Tibial artery (tissue), 4 donors: ENCODE results near the gene PLPP4.

ENCODE experiments used
- DNase-seq, 2 donors: peaks; one replicate each; pipeline ENCODE4 v3.0.0-alpha.2; 2019
- H3K27ac ChIP-seq, 2 donors: fragments of 200-600 bp; sonication (generic) in 1 of 2; 1 replicate in 1 of 2; 2 replicates in 1 of 2; pipeline ENCODE4 v1.5.1; 2018 to 2019; ENCODE audit warnings: mild to moderate bottlenecking in 1 of 2
- H3K27me3 ChIP-seq, 2 donors: fragments of 200-600 bp; sonication (generic) in 1 of 2; one replicate each; pipeline versions ENCODE4 v1.5.1 to v1.6.0; 2016 to 2019
- H3K36me3 ChIP-seq, 3 donors: fragments of 200-600 bp; sonication (generic) in 2 of 3; one replicate each; pipeline ENCODE4 v1.5.1; 2016 to 2019; ENCODE audit warnings: mild to moderate bottlenecking in 2 of 3
- H3K4me1 ChIP-seq, 4 donors: fragments of 200-600 bp; sonication (generic) in 2 of 4; 1 replicate in 3 of 4; 2 replicates in 1 of 4; pipeline ENCODE4 v1.5.1; 2016 to 2019
- H3K4me3 ChIP-seq, 2 donors: fragments of 200-600 bp; sonication (generic) in 1 of 2; 1 replicate in 1 of 2; 2 replicates in 1 of 2; pipeline ENCODE4 v1.5.1; 2018 to 2019; ENCODE audit warnings: mild to moderate bottlenecking in 2 of 2
- H3K9me3 ChIP-seq, 3 donors: fragments of 200-600 bp; sonication (generic) in 1 of 3; one replicate each; pipeline ENCODE4 v1.5.1; 2016 to 2019
- CTCF ChIP-seq, 2 experiments: fragments of 200-600 bp in 1 of 2; fragments of 450-650 bp in 1 of 2; IDR thresholded peaks; one replicate each; pipeline ENCODE4 v1.5.1; 2017 to 2019; ENCODE audit warnings: antibody characterized with exemption in 2 of 2, mild to moderate bottlenecking in 1 of 2, moderate library complexity in 1 of 2
- intact Hi-C: fragments of 100-400 bp; cut with DNase I; formaldehyde crosslinking; loops from one replicate; pipeline ENCODE4 v1.15.0; 2023; ENCODE audit warnings: low total_unique reads

The PLPP4 gene

GRCh38 chr10:120421250-120421649 lies 35.8 kb upstream of the PLPP4 start:
- no peak for DNase-seq
- intact Hi-C loops, result no loop called here
- Histone ChIP-seq H3K36me3 (no peaks in the 10 kb centered on the region), H3K4me1 (no peaks in the 10 kb centered on the region), H3K9me3 (no peaks in the 10 kb centered on the region), H3K27ac (no peak overlapping the region), H3K27me3 (no peaks in the 10 kb centered on the region), H3K4me3 (no peak overlapping the region)
- TF ChIP-seq CTCF (IDR thresholded peaks at IDR 0.05), result no peak

DNA sequence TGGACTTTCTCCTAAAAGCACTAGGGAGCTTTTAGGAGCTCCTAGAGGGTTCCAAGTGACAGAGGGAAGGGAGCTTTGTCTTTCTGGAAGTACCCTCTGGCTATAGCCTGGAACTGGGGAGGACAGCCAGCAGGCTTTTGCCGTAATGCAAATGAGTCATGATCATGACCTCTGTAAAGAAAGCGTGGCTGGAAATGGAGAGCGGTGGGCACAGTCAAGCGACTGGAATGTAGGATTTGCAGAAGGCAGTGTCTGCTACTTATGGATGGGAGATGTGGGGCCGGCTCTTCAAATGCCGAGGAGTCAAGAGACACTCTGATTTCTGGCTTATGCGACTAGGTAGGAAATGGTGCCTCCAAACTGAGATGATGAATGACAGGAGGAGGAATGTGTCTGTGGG lies 34.6 kb upstream of the PLPP4 start:
- no peaks in the 10 kb centered on the region for H3K4me1 ChIP-seq
- H3K9me3 ChIP-seq, result no peaks in the 10 kb centered on the region
- no peaks in the 10 kb centered on the region for H3K36me3 ChIP-seq
- H3K27me3 ChIP-seq, result no peaks in the 10 kb centered on the region
- TF ChIP-seq CTCF (IDR thresholded peaks at IDR 0.05), result no peak
- intact Hi-C loops, result no loop called here
- DNase-seq, result no peak
- no peak overlapping the region for H3K27ac ChIP-seq
- H3K4me3 ChIP-seq, result no peak overlapping the region

DNA sequence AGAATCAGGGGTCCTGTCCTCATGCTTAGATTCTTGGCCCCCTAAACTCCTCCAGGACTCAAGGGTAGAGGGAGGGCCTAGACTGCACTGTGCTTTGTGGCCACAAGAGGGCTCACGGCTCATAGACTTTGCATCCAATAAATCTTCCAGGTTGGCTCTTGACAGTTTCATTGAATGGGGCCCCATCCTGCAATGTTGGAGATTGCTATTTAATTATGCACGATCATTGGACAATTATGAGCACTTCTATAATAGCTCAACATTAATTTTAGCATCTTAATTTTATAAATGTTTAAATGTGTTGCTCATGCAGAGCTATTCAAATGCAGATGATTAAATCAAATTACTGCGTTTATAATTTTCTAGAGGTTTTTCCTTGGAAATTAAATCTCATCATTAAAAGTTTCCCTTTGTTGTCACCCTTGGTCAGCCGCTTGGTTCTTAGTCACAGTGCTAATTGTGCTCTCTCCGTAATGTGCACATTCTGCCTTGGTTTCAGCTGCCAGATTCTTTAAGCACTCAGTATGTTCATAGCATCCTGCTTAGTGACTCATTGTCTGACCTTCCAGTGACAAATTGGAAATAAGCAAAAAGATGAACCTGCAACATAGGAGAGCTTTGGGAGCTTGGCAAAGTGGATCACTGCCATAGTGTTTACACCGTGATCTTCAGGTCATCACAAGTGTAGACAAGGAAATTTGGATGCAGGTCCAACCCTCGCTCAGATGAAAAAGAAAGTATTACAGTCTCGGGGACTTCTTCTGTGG lies 33.4 kb upstream of the PLPP4 start:
- intact Hi-C loops, result no loop called here
- DNase-seq, result no peak
- Histone ChIP-seq H3K36me3 (no peaks in the 10 kb centered on the region), H3K27ac (no peak overlapping the region), H3K27me3 (no peaks in the 10 kb centered on the region), H3K9me3 (no peaks in the 10 kb centered on the region), H3K4me1 (no peaks in the 10 kb centered on the region), H3K4me3 (no peak overlapping the region)
- TF ChIP-seq CTCF (IDR thresholded peaks at IDR 0.05), result peak; percentile 26 to 32

GRCh38 chr10:120424198-120424464 lies 32.9 kb upstream of the PLPP4 start:
- Histone ChIP-seq H3K27ac (no peak overlapping the region), H3K27me3 (no peaks in the 10 kb centered on the region), H3K9me3 (no peaks in the 10 kb centered on the region), H3K4me3 (no peak overlapping the region), H3K36me3 (no peaks in the 10 kb centered on the region), H3K4me1 (no peaks in the 10 kb centered on the region)
- intact Hi-C loops, result no loop called here
- TF ChIP-seq CTCF (IDR thresholded peaks at IDR 0.05), result no peak
- DNase-seq, result no peak

DNA sequence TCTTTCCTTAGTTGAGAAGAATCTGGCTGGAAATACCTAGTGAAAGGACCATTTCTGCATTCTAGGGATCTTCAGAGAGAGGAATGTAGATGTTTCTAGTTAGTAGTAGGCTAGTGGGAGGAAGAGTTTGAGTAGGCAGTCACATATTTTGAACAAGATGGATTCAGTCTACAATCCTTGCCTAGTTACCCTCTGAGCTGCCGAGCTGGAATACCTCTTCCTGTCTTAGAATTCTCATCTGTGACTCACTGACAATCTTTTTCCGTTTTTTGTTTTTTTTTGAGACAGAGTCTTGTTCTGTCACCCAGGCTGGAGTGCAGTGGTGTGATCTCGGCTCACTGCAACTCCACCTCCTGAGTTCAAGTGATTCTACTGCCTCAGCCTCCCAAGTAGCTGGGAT lies 30.7 kb upstream of the PLPP4 start:
- Histone ChIP-seq H3K4me1 (no peaks in the 10 kb centered on the region), H3K9me3 (no peaks in the 10 kb centered on the region), H3K4me3 (no peak overlapping the region), H3K27me3 (no peaks in the 10 kb centered on the region), H3K27ac (no peak overlapping the region), H3K36me3 (no peaks in the 10 kb centered on the region)
- no peak for DNase-seq
- no peak for TF ChIP-seq CTCF (IDR thresholded peaks at IDR 0.05)
- intact Hi-C loops, result no loop called here

GRCh38 chr10:120428754-120429153 lies 28.3 kb upstream of the PLPP4 start:
- intact Hi-C loops, result no loop called here
- no peak for TF ChIP-seq CTCF (IDR thresholded peaks at IDR 0.05)
- Histone ChIP-seq H3K4me1 (no peaks in the 10 kb centered on the region), H3K4me3 (no peak overlapping the region), H3K36me3 (no peaks in the 10 kb centered on the region), H3K27me3 (peaks cover 0 to 9% of the 10 kb centered on the region in 2 donors), H3K9me3 (no peaks in the 10 kb centered on the region), H3K27ac (no peak overlapping the region)
- DNase-seq, result no peak
